ENCODE data around the gene ADK.

DNA sequence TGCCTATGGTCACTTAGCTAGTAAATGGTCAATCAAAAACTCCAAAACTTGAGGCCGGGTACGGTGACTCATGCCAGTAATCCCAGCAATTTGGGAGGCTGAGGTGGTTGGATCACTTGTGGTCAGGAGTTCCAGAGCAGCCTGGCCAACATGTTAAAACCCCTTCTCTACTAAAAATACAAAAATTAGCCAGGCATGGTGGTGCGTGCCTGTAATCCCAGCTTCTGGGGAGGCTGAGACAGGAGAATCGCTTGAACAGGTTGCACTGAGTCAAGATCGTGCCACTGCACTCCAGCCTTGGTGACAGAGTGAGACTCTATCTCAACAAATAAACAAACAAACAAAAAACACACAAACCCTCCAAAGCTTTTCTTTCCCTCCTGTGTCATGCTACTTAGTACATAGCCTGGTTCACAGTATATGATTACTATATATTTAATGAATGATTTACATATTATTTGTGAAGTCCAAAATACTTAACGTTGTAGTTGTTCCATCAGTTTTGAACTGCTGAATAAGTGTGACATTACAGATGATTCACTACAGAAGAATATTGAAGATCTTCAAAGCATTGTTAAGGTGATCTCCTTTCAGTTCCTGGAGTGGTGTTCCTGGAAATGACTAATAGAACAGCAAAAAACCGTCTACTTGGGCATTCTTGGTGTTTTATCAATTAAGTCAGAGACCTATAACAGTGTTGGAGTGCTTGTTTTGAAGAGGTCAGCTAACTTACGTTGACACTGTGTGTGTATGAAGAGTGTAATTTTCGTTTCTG is 72.9 kb downstream of the ADK start:
- TF ChIP-seq, protein P1, sequence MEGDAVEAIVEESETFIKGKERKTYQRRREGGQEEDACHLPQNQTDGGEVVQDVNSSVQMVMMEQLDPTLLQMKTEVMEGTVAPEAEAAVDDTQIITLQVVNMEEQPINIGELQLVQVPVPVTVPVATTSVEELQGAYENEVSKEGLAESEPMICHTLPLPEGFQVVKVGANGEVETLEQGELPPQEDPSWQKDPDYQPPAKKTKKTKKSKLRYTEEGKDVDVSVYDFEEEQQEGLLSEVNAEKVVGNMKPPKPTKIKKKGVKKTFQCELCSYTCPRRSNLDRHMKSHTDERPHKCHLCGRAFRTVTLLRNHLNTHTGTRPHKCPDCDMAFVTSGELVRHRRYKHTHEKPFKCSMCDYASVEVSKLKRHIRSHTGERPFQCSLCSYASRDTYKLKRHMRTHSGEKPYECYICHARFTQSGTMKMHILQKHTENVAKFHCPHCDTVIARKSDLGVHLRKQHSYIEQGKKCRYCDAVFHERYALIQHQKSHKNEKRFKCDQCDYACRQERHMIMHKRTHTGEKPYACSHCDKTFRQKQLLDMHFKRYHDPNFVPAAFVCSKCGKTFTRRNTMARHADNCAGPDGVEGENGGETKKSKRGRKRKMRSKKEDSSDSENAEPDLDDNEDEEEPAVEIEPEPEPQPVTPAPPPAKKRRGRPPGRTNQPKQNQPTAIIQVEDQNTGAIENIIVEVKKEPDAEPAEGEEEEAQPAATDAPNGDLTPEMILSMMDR (IDR thresholded peaks at IDR 0.05; ENCODE audit: low read depth, low read length) = no peak
- no peak for TF ChIP-seq EZH2phosphoT487 (IDR thresholded peaks at IDR 0.05; ENCODE audit: low read depth)

All from OCI-LY3 (cell line).